ENCODE data around the gene IL17RC. TPM values are rescaled to one million over a fixed set of nuclear protein-coding genes. Genes with fewer than 3 reads are reported as not detected.

IL17RC gene
- total RNA-seq, 1 experiment from 2014 or later = 17.6 TPM

DNA sequence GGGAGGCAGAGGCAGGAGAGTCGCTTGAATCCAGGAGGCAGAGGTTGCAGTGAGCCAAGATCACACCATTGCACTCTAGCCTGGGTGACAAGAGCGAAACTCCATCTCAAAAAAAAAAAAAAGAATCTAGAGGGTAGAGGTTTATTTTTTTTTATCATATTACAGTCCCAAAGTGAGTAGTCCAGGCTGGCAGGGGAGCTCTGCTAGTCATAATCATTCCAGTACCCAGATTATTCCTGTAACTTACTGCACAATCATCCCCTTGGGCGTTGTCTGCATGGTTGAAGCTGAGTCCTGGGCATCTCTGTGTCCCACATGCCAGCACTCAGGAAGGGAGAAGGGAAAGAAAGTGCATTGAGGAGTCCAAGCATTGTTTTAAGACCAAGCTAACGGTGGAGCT, 25.3 kb downstream of the IL17RC start:
- H3K4me1 ChIP-seq (ENCODE audit: control insufficient read depth in 1 of 2, insufficient read depth in 2 of 2, low read length in 2 of 2) = peaks cover 2 to 16% of the 10 kb centered on the region in 2 experiments; a peak in 2 of 4 replicates
- no peak overlapping the region for H3K9ac ChIP-seq (ENCODE audit: low read length)
- CTCF ChIA-PET = no interaction called here
- H3K27me3 ChIP-seq (ENCODE audit: insufficient read depth, low read length) = no peaks in the 10 kb centered on the region
- no peaks in the 10 kb centered on the region for H4K20me1 ChIP-seq (ENCODE audit: insufficient read depth)
- no peaks in the 10 kb centered on the region for H3K9me2 ChIP-seq (ENCODE audit: insufficient read depth)
- H3K79me2 ChIP-seq (ENCODE audit: insufficient read depth, low read length) = no peaks in the 10 kb centered on the region
- no peak overlapping the region for H2AFZ ChIP-seq (ENCODE audit: low read depth, low read length, poor library complexity, severe bottlenecking)
- no peak overlapping the region for H3K27ac ChIP-seq (ENCODE audit: low read depth, low read length)
- intact Hi-C loops (cut with micrococcal nuclease) = loop anchor here (10.0 kb wide), 1 partner anchor 283 kb away; no protein-coding TSS in a partner anchor
- H3K9me3 ChIP-seq (ENCODE audit: control insufficient read depth in 1 of 2, insufficient read depth in 1 of 2, low read depth in 1 of 2, low read length in 2 of 2) = no peaks in the 10 kb centered on the region
- H3K36me3 ChIP-seq (ENCODE audit: control insufficient read depth in 1 of 2, insufficient read depth in 2 of 2, low read length in 2 of 2) = no peaks in the 10 kb centered on the region
- no peak overlapping the region for H3K4me2 ChIP-seq (ENCODE audit: low read length)
- ATAC-seq = no peak
- RAD21 ChIA-PET (ENCODE audit: low non-redundant PET in 1 of 2, low total read pairs in 2 of 2, uncharacterized antibody in 2 of 2, unreplicated experiment in 2 of 2) = no interaction called here
- BruUV-seq (replicated peaks) = no TSS peak
- H3K4me3 ChIP-seq (replicated peaks in 1 of 2; ENCODE audit: low read depth in 1 of 2, low read length in 2 of 2) = no peak overlapping the region
- POLR2A ChIA-PET = interaction anchor here (1.0 kb wide), 1 partner anchor 9 kb away, joined by 3 read pairs; the partner anchor contains the start of gene CRELD1
- no peak for DNase-seq (ENCODE audit: low read depth, low spot score)
- TF ChIP-seq, protein P1, sequence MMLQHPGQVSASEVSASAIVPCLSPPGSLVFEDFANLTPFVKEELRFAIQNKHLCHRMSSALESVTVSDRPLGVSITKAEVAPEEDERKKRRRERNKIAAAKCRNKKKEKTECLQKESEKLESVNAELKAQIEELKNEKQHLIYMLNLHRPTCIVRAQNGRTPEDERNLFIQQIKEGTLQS (IDR thresholded peaks at IDR 0.05) = no peak
- TF ChIP-seq, protein P2, sequence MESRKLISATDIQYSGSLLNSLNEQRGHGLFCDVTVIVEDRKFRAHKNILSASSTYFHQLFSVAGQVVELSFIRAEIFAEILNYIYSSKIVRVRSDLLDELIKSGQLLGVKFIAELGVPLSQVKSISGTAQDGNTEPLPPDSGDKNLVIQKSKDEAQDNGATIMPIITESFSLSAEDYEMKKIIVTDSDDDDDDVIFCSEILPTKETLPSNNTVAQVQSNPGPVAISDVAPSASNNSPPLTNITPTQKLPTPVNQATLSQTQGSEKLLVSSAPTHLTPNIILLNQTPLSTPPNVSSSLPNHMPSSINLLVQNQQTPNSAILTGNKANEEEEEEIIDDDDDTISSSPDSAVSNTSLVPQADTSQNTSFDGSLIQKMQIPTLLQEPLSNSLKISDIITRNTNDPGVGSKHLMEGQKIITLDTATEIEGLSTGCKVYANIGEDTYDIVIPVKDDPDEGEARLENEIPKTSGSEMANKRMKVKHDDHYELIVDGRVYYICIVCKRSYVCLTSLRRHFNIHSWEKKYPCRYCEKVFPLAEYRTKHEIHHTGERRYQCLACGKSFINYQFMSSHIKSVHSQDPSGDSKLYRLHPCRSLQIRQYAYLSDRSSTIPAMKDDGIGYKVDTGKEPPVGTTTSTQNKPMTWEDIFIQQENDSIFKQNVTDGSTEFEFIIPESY (IDR thresholded peaks at IDR 0.05; ENCODE audit: extremely low read depth, insufficient replicate concordance, low read length) = no peak
- TF ChIP-seq ZNF274 (IDR thresholded peaks at IDR 0.05; ENCODE audit: low read depth, low read length) (no peak), CBX3 (IDR thresholded peaks at IDR 0.05; ENCODE audit: low read depth) (no peak)

DNA sequence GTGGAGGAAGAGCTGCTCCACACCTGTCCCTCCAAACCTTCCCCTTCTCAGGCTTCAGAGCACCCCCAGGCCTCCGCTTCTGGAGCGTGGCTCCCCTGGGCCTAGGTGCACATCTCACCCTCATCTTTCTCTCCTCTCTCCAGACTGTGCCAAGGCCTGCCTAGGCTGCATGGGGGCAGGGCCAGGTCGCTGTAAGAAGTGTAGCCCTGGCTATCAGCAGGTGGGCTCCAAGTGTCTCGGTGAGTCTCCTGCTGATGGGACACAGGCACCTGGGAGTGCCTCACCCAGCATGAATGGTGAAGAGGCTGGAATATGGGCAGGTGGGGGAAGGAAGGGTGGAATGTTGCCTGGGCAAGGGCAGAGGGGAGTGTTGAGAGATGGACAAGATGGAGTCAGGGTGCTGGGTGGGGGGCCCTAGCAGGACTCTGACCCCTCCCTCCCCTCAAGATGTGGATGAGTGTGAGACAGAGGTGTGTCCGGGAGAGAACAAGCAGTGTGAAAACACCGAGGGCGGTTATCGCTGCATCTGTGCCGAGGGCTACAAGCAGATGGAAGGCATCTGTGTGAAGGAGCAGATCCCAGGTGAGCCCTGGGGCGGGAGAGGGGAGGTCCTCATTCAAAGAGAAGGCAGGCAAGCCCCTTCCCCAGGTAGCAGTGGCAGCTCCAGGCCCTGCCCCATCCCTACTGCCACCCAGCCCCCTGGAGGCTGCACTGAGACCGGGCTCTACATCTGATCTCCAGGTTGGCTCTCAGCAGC, 26.2 kb downstream of the IL17RC start:
- Histone ChIP-seq H3K9ac (ENCODE audit: low read length) (no peak overlapping the region), H3K4me3 (replicated peaks in 1 of 2; ENCODE audit: low read depth in 1 of 2, low read length in 2 of 2) (no peak overlapping the region), H3K27me3 (ENCODE audit: insufficient read depth, low read length) (no peaks in the 10 kb centered on the region), H4K20me1 (ENCODE audit: insufficient read depth) (no peaks in the 10 kb centered on the region), H3K4me1 (ENCODE audit: control insufficient read depth in 1 of 2, insufficient read depth in 2 of 2, low read length in 2 of 2) (peaks cover 4 to 21% of the 10 kb centered on the region in 2 experiments; a peak in 3 of 4 replicates), H3K9me3 (ENCODE audit: control insufficient read depth in 1 of 2, insufficient read depth in 1 of 2, low read depth in 1 of 2, low read length in 2 of 2) (no peaks in the 10 kb centered on the region), H2AFZ (ENCODE audit: low read depth, low read length, poor library complexity, severe bottlenecking) (no peak overlapping the region), H3K9me2 (ENCODE audit: insufficient read depth) (no peaks in the 10 kb centered on the region), H3K36me3 (ENCODE audit: control insufficient read depth in 1 of 2, insufficient read depth in 2 of 2, low read length in 2 of 2) (no peaks in the 10 kb centered on the region), H3K4me2 (ENCODE audit: low read length) (no peak overlapping the region), H3K79me2 (ENCODE audit: insufficient read depth, low read length) (no peaks in the 10 kb centered on the region), H3K27ac (ENCODE audit: low read depth, low read length) (no peak overlapping the region)
- BruUV-seq (replicated peaks) = no TSS peak
- ChIA-PET CTCF (no interaction called here), RAD21 (ENCODE audit: low non-redundant PET in 1 of 2, low total read pairs in 2 of 2, uncharacterized antibody in 2 of 2, unreplicated experiment in 2 of 2) (no interaction called here), POLR2A (interaction anchor here (1.0 kb wide), 1 partner anchor 10 kb away, joined by 3 read pairs; the partner anchor contains the start of gene CRELD1)
- intact Hi-C loops (cut with micrococcal nuclease) = loop anchor here (10.0 kb wide), 1 partner anchor 282 kb away; no protein-coding TSS in a partner anchor
- no peak for ATAC-seq
- no peak for DNase-seq (ENCODE audit: low read depth, low spot score)
- TF ChIP-seq EGR1 (IDR thresholded peaks at IDR 0.05; ENCODE audit: low read depth) = no peak
- TF ChIP-seq CEBPB (IDR thresholded peaks at IDR 0.05; ENCODE audit: low read depth) = no peak
- TF ChIP-seq, protein P1 (IDR thresholded peaks at IDR 0.05) = no peak
- no peak for TF ChIP-seq EZH2 (IDR thresholded peaks at IDR 0.05)
- TF ChIP-seq JUND (IDR thresholded peaks at IDR 0.05) = no peak
- no peak for TF ChIP-seq SP1 (IDR thresholded peaks at IDR 0.05; ENCODE audit: low read depth)
- no peak for TF ChIP-seq SRF (IDR thresholded peaks at IDR 0.05; ENCODE audit: low read depth)
- no peak for TF ChIP-seq EZH2phosphoT487 (IDR thresholded peaks at IDR 0.05; ENCODE audit: borderline replicate concordance)
- TF ChIP-seq, protein P2 (IDR thresholded peaks at IDR 0.05; ENCODE audit: extremely low read depth, insufficient replicate concordance, low read length) = no peak
- TF ChIP-seq RAD21 (IDR thresholded peaks at IDR 0.05; ENCODE audit: low read depth) = no peak
